ENCODE measurements around the gene TRPV5. TPM values are rescaled to one million over a fixed set of nuclear protein-coding genes. Genes with fewer than 3 reads are reported as not detected.

The TRPV5 gene
- total RNA-seq, 2 experiments from 2014 or later = 0.06 TPM; not detected in 1

GRCh38 chr7:142860968-142861367 lies 72.6 kb downstream of the TRPV5 start:
- no peaks in the 10 kb centered on the region for H3K9me3 ChIP-seq (ENCODE audit: low read length)
- no peaks in the 10 kb centered on the region for H4K20me1 ChIP-seq (ENCODE audit: insufficient read depth, low read length)

GRCh38 chr7:142859829-142860228 lies 73.7 kb downstream of the TRPV5 start:
- no peak for DNase-seq (ENCODE audit: low spot score)
- TF ChIP-seq EZH2phosphoT487 (IDR thresholded peaks at IDR 0.05; ENCODE audit: borderline replicate concordance, low read depth, low read length) (no peak), CTCF (conservative IDR thresholded peaks at IDR 0.05; ENCODE audit: low read length) (no peak)
- H3K36me3 ChIP-seq (ENCODE audit: insufficient read depth, low read length) = no peaks in the 10 kb centered on the region
- H3K9me2 ChIP-seq (ENCODE audit: insufficient read depth, low read length) = no peaks in the 10 kb centered on the region
- BruUV-seq (replicated peaks) = no TSS peak
- no peaks in the 10 kb centered on the region for H4K20me1 ChIP-seq (ENCODE audit: insufficient read depth, low read length)
- H3K9me3 ChIP-seq (ENCODE audit: low read length) = no peaks in the 10 kb centered on the region
- intact Hi-C loops (cut with micrococcal nuclease; ENCODE audit: unreplicated experiment) = no loop called here
- H3K79me2 ChIP-seq (ENCODE audit: insufficient read depth, low read depth, low read length) = no peaks in the 10 kb centered on the region
- no peak overlapping the region for H3K4me2 ChIP-seq (ENCODE audit: low read length)
- no peak overlapping the region for H3K4me3 ChIP-seq (ENCODE audit: low read depth, low read length, poor library complexity, severe bottlenecking)
- H3K4me1 ChIP-seq (ENCODE audit: insufficient read depth, low read length, poor library complexity, severe bottlenecking) = no peaks in the 10 kb centered on the region
- no peak overlapping the region for H2AFZ ChIP-seq (ENCODE audit: low read length)
- ChIA-PET POLR2A (no interaction called here), CTCF (ENCODE audit: unreplicated experiment) (no interaction called here)
- no peak overlapping the region for H3K27ac ChIP-seq (ENCODE audit: low read depth, low read length, poor library complexity, severe bottlenecking)

More at GRCh38 chr7:142860968-142861367, 72.6 kb downstream of the TRPV5 start:
- no peak overlapping the region for H3K4me2 ChIP-seq (ENCODE audit: low read length)
- H3K9me2 ChIP-seq (ENCODE audit: insufficient read depth, low read length) = no peaks in the 10 kb centered on the region
- DNase-seq (ENCODE audit: low spot score) = no peak
- no peak overlapping the region for H3K4me3 ChIP-seq (ENCODE audit: low read depth, low read length, poor library complexity, severe bottlenecking)
- H3K79me2 ChIP-seq (ENCODE audit: insufficient read depth, low read depth, low read length) = no peaks in the 10 kb centered on the region
- no peaks in the 10 kb centered on the region for H3K36me3 ChIP-seq (ENCODE audit: insufficient read depth, low read length)
- H3K4me1 ChIP-seq (ENCODE audit: insufficient read depth, low read length, poor library complexity, severe bottlenecking) = no peaks in the 10 kb centered on the region
- intact Hi-C loops (cut with micrococcal nuclease; ENCODE audit: unreplicated experiment) = no loop called here
- ChIA-PET CTCF (ENCODE audit: unreplicated experiment) (no interaction called here), POLR2A (interaction anchor here (0.6 to 0.7 kb wide), 3 partner anchors 139 to 379 kb away, joined by 3 to 4 read pairs (median 3); no protein-coding TSS in a partner anchor)
- TF ChIP-seq EZH2phosphoT487 (IDR thresholded peaks at IDR 0.05; ENCODE audit: borderline replicate concordance, low read depth, low read length) (no peak), CTCF (conservative IDR thresholded peaks at IDR 0.05; ENCODE audit: low read length) (no peak)
- H3K27ac ChIP-seq (ENCODE audit: low read depth, low read length, poor library complexity, severe bottlenecking) = no peak overlapping the region
- no peak overlapping the region for H2AFZ ChIP-seq (ENCODE audit: low read length)
- no TSS peak for BruUV-seq (replicated peaks)

- Histone ChIP-seq H3K79me2 (ENCODE audit: insufficient read depth, low read depth, low read length) (no peaks in the 10 kb centered on the region), H3K9me2 (ENCODE audit: insufficient read depth, low read length) (no peaks in the 10 kb centered on the region), H3K4me2 (ENCODE audit: low read length) (no peak overlapping the region), H3K4me1 (ENCODE audit: insufficient read depth, low read length, poor library complexity, severe bottlenecking) (no peaks in the 10 kb centered on the region), H3K9me3 (ENCODE audit: low read length) (no peaks in the 10 kb centered on the region), H3K27ac (ENCODE audit: low read depth, low read length, poor library complexity, severe bottlenecking) (no peak overlapping the region), H3K36me3 (ENCODE audit: insufficient read depth, low read length) (no peaks in the 10 kb centered on the region), H4K20me1 (ENCODE audit: insufficient read depth, low read length) (no peaks in the 10 kb centered on the region), H2AFZ (ENCODE audit: low read length) (no peak overlapping the region), H3K4me3 (ENCODE audit: low read depth, low read length, poor library complexity, severe bottlenecking) (no peak overlapping the region)
- no peak for DNase-seq (ENCODE audit: low spot score)
- ChIA-PET POLR2A (no interaction called here), CTCF (ENCODE audit: unreplicated experiment) (interaction anchor here (0.8 kb wide), 1 partner anchor 38 kb away, joined by 3 read pairs; no protein-coding TSS in a partner anchor)
- intact Hi-C loops (cut with micrococcal nuclease; ENCODE audit: unreplicated experiment) = no loop called here
- TF ChIP-seq CTCF (conservative IDR thresholded peaks at IDR 0.05; ENCODE audit: low read length) (no peak), EZH2phosphoT487 (IDR thresholded peaks at IDR 0.05; ENCODE audit: borderline replicate concordance, low read depth, low read length) (no peak)
- BruUV-seq (replicated peaks) = no TSS peak
These were observed 74.1 kb downstream of the TRPV5 start for GRCh38 chr7:142859411-142859810.

Other genes with a start within 250 kb of the TRPV5 start
- not detected in 2 replicates for gene PRSS1, start 184.3 kb downstream of the TRPV5 start, total RNA-seq (2014; rRNA removed; shearing (Covaris generic))
- gene PRSS1, start 184.3 kb downstream of the TRPV5 start, total RNA-seq (2022) = not detected in 2 replicates
- gene PRSS2, start 162.8 kb downstream of the TRPV5 start, total RNA-seq (2014; rRNA removed; shearing (Covaris generic)) = 0.23 and 0.60 TPM in 2 replicates
- 1.1 TPM in 2 replicates for gene PRSS2, start 162.8 kb downstream of the TRPV5 start, total RNA-seq (2022)
- 0.15 and 0.41 TPM in 2 replicates for gene EPHB6, start 78.7 kb downstream of the TRPV5 start, total RNA-seq (2014; rRNA removed; shearing (Covaris generic))
- 0.33 and 0.57 TPM in 2 replicates for gene EPHB6, start 78.7 kb downstream of the TRPV5 start, total RNA-seq (2022)
- gene TRPV6, start 48.0 kb downstream of the TRPV5 start, total RNA-seq (2014; rRNA removed; shearing (Covaris generic)) = not detected in 2 replicates
- gene TRPV6, start 48.0 kb downstream of the TRPV5 start, total RNA-seq (2022) = not detected in 2 replicates
- gene LLCFC1, start 5.7 kb upstream of the TRPV5 start, total RNA-seq (2014; rRNA removed; shearing (Covaris generic)) = not detected in 2 replicates
- not detected in 2 replicates for gene LLCFC1, start 5.7 kb upstream of the TRPV5 start, total RNA-seq (2022)
- 1.5 and 2.9 TPM in 2 replicates for gene KEL, start 28.6 kb upstream of the TRPV5 start, total RNA-seq (2014; rRNA removed; shearing (Covaris generic))
- gene KEL, start 28.6 kb upstream of the TRPV5 start, total RNA-seq (2022) = 1.9 and 2.2 TPM in 2 replicates
- gene OR9A2, start 93.4 kb upstream of the TRPV5 start, total RNA-seq (2014; rRNA removed; shearing (Covaris generic)) = 0.66 TPM in 1 of 2 replicates, not detected in the other
- 0.37 and 0.53 TPM in 2 replicates for gene OR9A2, start 93.4 kb upstream of the TRPV5 start, total RNA-seq (2022)
- gene OR6V1, start 118.6 kb upstream of the TRPV5 start, total RNA-seq (2014; rRNA removed; shearing (Covaris generic)) = not detected in 2 replicates
- gene OR6V1, start 118.6 kb upstream of the TRPV5 start, total RNA-seq (2022) = not detected in 2 replicates
- not detected in 2 replicates for gene PIP, start 198.3 kb upstream of the TRPV5 start, total RNA-seq (2014; rRNA removed; shearing (Covaris generic))
- gene PIP, start 198.3 kb upstream of the TRPV5 start, total RNA-seq (2022) = not detected in 2 replicates
- not detected in 2 replicates for gene TAS2R39, start 249.7 kb upstream of the TRPV5 start, total RNA-seq (2014; rRNA removed; shearing (Covaris generic))
- gene TAS2R39, start 249.7 kb upstream of the TRPV5 start, total RNA-seq (2022) = not detected in 2 replicates

All from OCI-LY7 (cell line).